K562 (cell line): Measurements from ENCODE around the gene VCX3A. TPM values are rescaled to one million over a fixed set of nuclear protein-coding genes. Genes with fewer than 3 reads are reported as not detected.

ENCODE experiments used
- ATAC-seq: fragments of 200-7000 bp; cut with Tn5 transposase; 3 replicates; pipeline ENCODE4 v1.9.1; 2020; ENCODE audit warnings: moderate library complexity
- BruUV-seq: library from RNA; stranded (reverse); fragments of 400-500 nt; replicated peaks from 2 replicates; lab custom pipeline; 2021; lab: Mats Ljungman, UMichigan
- CTCF ChIA-PET: fragments of 300-600 bp; formaldehyde crosslinking; extraction: SDS; loops from one replicate; lab custom pipeline; 2021; ENCODE audit warnings: low intra/inter-chr PET ratio; lab: Yijun Ruan, JAX
- POLR2A ChIA-PET: fragments of 300-600, 350-650 bp; sonication (Branson Sonifier 250); formaldehyde crosslinking; extraction: SDS; loops from one replicate; lab custom pipeline; 2021; ENCODE audit warnings: antibody characterized with exemption, inconsistent platforms; lab: Yijun Ruan, JAX
- DNase-seq, 4 experiments: peaks; one replicate each; pipeline versions ENCODE4 v3.0.0 to v3.0.0-alpha.2; 2011 to 2018; ENCODE audit warnings: low spot score in 3 of 4, mixed read lengths in 3 of 4; ENCODE audit errors: extremely low read depth in 1 of 4
- FAIRE-seq: peaks from 2 replicates; lab custom pipeline; 2011; peaks lifted over from hg19 to GRCh38; lab: Jason Lieb, UNC
- H2AFZ ChIP-seq: 2 replicates; pipeline ENCODE4 v1.6.0; 2011; ENCODE audit warnings: low read depth, low read length, control low read depth, inconsistent platforms
- H3K27ac ChIP-seq: fragments of 200-600 bp; 3 replicates; pipeline ENCODE4 v1.8.0; 2011; ENCODE audit warnings: low read depth, mild to moderate bottlenecking, control low read depth, inconsistent platforms, low read length, moderate library complexity, mixed read lengths; ENCODE audit errors: extremely low read depth
- H3K27me3 ChIP-seq, 2 experiments: fragments of 300-600 bp in 1 of 2; 2 replicates in 1 of 2; 3 replicates in 1 of 2; pipeline versions ENCODE4 v1.6.0 to v1.8.0; 2011; ENCODE audit warnings: inconsistent platforms in 2 of 2, low read length in 2 of 2, mild to moderate bottlenecking in 1 of 2, mixed read lengths in 1 of 2, moderate library complexity in 1 of 2; ENCODE audit not compliant: control insufficient read depth in 2 of 2, insufficient read depth in 2 of 2
- H3K36me3 ChIP-seq: fragments of 300-600 bp; 3 replicates; pipeline ENCODE4 v1.8.0; 2011; ENCODE audit warnings: mild to moderate bottlenecking, low read length, inconsistent platforms; ENCODE audit not compliant: control insufficient read depth, insufficient read depth
- H3K4me1 ChIP-seq, 2 experiments: fragments of 200-600 bp in 1 of 2; replicated peaks in 1 of 2; 2 replicates in 1 of 2; 3 replicates in 1 of 2; pipeline versions ENCODE4 v1.5.1 to v1.8.0; 2011; ENCODE audit warnings: inconsistent platforms in 2 of 2, low read length in 2 of 2, mild to moderate bottlenecking in 1 of 2, mixed read lengths in 1 of 2, moderate library complexity in 1 of 2; ENCODE audit not compliant: control insufficient read depth in 2 of 2, insufficient read depth in 2 of 2
- H3K4me2 ChIP-seq: 2 replicates; pipeline ENCODE4 v1.6.1; 2011; ENCODE audit warnings: low read length, control low read depth, inconsistent platforms, mixed read lengths; ENCODE audit not compliant: insufficient read depth
- H3K4me3 ChIP-seq: fragments of 200-600 bp; sonication (generic), shearing (Covaris generic); 2 replicates; pipeline ENCODE4 v1.5.1; 2016; ENCODE audit warnings: control low read depth, inconsistent platforms
- H3K79me2 ChIP-seq: fragments of 200-600 bp; 3 replicates; pipeline ENCODE4 v1.8.0; 2011; ENCODE audit warnings: low read length, inconsistent platforms; ENCODE audit not compliant: control insufficient read depth, insufficient read depth
- H3K9ac ChIP-seq, 2 experiments: 2 replicates each; pipeline versions ENCODE4 v1.6.0 to v1.6.1; 2011; ENCODE audit warnings: low read depth in 2 of 2, low read length in 2 of 2, control low read depth in 1 of 2, inconsistent platforms in 1 of 2, mild to moderate bottlenecking in 1 of 2, mixed read lengths in 1 of 2; ENCODE audit not compliant: insufficient read depth in 1 of 2
- H3K9me1 ChIP-seq: one replicate; pipeline ENCODE4 v1.6.0; 2011; ENCODE audit warnings: inconsistent platforms, mild to moderate bottlenecking, low read length, moderate library complexity; ENCODE audit not compliant: control insufficient read depth, insufficient read depth
- H3K9me3 ChIP-seq: replicated peaks from 2 replicates; pipeline ENCODE4 v1.5.1; 2011; ENCODE audit warnings: low read depth, low read length, inconsistent platforms; ENCODE audit not compliant: control insufficient read depth, insufficient read depth
- H4K20me1 ChIP-seq: replicated peaks from 2 replicates; pipeline ENCODE4 v1.6.1; 2011; ENCODE audit warnings: low read length, inconsistent platforms, mixed read lengths; ENCODE audit not compliant: control insufficient read depth, insufficient read depth
- ETV1 ChIP-seq: fragments of 450-650 bp; conservative IDR thresholded peaks from 2 replicates; pipeline ENCODE4 v1.6.1; 2016; ENCODE audit warnings: missing genetic modification characterization, control low read depth, low read depth, missing compliant biosample characterization
- L3MBTL2 ChIP-seq: fragments of 450-650 bp; IDR thresholded peaks from 2 replicates; pipeline ENCODE4 v1.6.1; 2016; ENCODE audit warnings: mild to moderate bottlenecking, moderate library complexity
- PRPF4 ChIP-seq: fragments of 200-400 bp; formaldehyde crosslinking; IDR thresholded peaks from one replicate; pipeline ENCODE4 v1.6.1; 2017; ENCODE audit warnings: low read length, low read depth, mild to moderate bottlenecking; ENCODE audit not compliant: insufficient read depth, poor library complexity, severe bottlenecking
- TGIF2 ChIP-seq: sonication (generic); formaldehyde crosslinking; IDR thresholded peaks from 2 replicates; pipeline ENCODE4 v1.8.1; 2022; ENCODE audit warnings: mild to moderate bottlenecking, missing genetic modification reagents, moderate library complexity
- ZFP1 ChIP-seq: fragments of 450-650 bp; formaldehyde crosslinking; IDR thresholded peaks from 2 replicates; pipeline ENCODE4 v1.4.0; 2020; ENCODE audit warnings: mild to moderate bottlenecking, mixed read lengths
- ZNF146 ChIP-seq: IDR thresholded peaks from one replicate; pipeline ENCODE4 v1.6.1; 2018; ENCODE audit warnings: missing compliant biosample characterization; ENCODE audit not compliant: unreplicated experiment
- WGBS: fragments of 100-300 bp; shearing (Covaris generic); methylation state at CpG from one replicate; pipeline ENCODE4 v1.1.6; 2016; ENCODE audit warnings: low coverage, mixed read lengths; ENCODE audit not compliant: insufficient coverage; ENCODE audit errors: missing lambda C conversion rate; 5-methylcytosine and 5-hydroxymethylcytosine counted together
- in situ Hi-C: fragments of 300-500 bp; cut with MboI; formaldehyde crosslinking; loops from 4 replicates; pipeline ENCODE4 v1.15.0; 2018; ENCODE audit warnings: inconsistent platforms, mixed read lengths
- intact Hi-C: fragments of 100-400 bp; cut with micrococcal nuclease; formaldehyde crosslinking; loops from 2 replicates; pipeline ENCODE4 v1.14.2; 2022
- polyA plus RNA-seq, 8 experiments: library from polyadenylated mRNA; depleted of rRNA in 4 of 8; stranded (reverse) in 5 of 8; unstranded in 3 of 8; fragments of >200 nt; fragmentation: Nextera tagmentation in 2 of 8; fragmentation: Illumina TruSeq in 1 of 8; extraction: Ambion mirVana in 2 of 8; extraction: Trizol in 1 of 8; gene quantifications; 2 replicates each; pipeline versions ENCODE4 v1.2.1 to v1.2.3, GENCODE V29; 2011 to 2014; ENCODE audit warnings: inconsistent platforms in 1 of 8, missing spikeins in 1 of 8
- total RNA-seq, 7 experiments: library from RNA; depleted of rRNA in 6 of 7; stranded (reverse); fragments of >200 nt in 6 of 7; fragmentation: Illumina TruSeq in 2 of 7; extraction: Trizol in 2 of 7; gene quantifications; 2 replicates each; pipeline versions ENCODE4 v1.2.1 to v1.2.3, GENCODE V29; 2011 to 2021; ENCODE audit warnings: low replicate concordance in 1 of 7
- TF ChIP-seq, protein P1 (sequence below): fragments of 250-450 bp; sonication (Bioruptor Pico); IDR thresholded peaks from 2 replicates; pipeline ENCODE4 v1.8.0; 2021; ENCODE audit warnings: borderline replicate concordance, mild to moderate bottlenecking, moderate library complexity; ENCODE audit not compliant: poor library complexity, severe bottlenecking
- TF ChIP-seq, protein P2 (sequence below): fragments of 200-400 bp; formaldehyde crosslinking; IDR thresholded peaks from 2 replicates; pipeline ENCODE4 v1.6.1; 2017; ENCODE audit warnings: mild to moderate bottlenecking, low read depth, low read length, moderate library complexity

The VCX3A gene
- total and polyA plus RNA-seq, 9 of the 15 experiments (the other 6 are each of a cell fraction or from before 2014, with no cell fraction given): 0.08 to 64.5 (median 9.2) TPM

DNA sequence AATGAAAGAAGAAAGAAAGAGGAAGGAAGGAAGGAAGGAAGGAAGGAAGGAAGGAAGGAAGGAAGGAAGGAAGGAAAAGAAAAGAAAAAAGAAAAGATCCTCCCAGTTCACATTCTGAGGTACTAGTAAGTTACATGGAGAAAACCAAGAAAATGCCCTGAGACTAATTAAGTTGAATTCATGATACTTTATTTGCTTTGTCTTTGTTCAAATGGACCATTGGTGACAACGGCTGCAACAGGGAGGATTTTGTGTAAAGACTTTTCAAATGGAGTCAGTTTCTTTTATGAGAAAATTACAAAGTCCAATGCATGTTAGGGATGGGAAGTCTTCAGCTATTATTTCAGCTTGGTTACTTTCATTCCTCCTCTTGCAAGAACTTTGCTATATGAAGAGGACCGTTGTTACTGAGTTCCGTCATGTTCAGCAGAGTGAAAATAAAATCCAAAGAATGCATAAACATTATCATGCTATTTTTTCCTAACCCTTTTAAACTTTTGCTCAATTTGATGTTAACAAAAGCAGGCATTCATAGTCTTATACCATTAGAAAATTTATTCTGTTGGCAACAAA is 8.3 kb downstream of the VCX3A start:
- Histone ChIP-seq H4K20me1 (no peaks in the 10 kb centered on the region), H3K9me1 (no peaks in the 10 kb centered on the region), H3K79me2 (no peaks in the 10 kb centered on the region), H3K27me3 (no peaks in the 10 kb centered on the region), H3K4me1 (no peaks in the 10 kb centered on the region), H3K27ac (no peak overlapping the region), H3K4me2 (no peak overlapping the region), H3K9me3 (no peaks in the 10 kb centered on the region), H3K4me3 (no peak overlapping the region), H3K36me3 (no peaks in the 10 kb centered on the region), H2AFZ (no peak overlapping the region), H3K9ac (no peak overlapping the region)
- in situ Hi-C loops (no loop called here), intact Hi-C loops (no loop called here)
- FAIRE-seq (no peak), ATAC-seq (no peak), DNase-seq (no peak)
- ChIA-PET POLR2A (no interaction called here), CTCF (no interaction called here)
- no peak for TF ChIP-seq ETV1 (tag)
- BruUV-seq: no TSS peak
- WGBS: 0% methylated on average over 3 of the region's 3 CpGs

DNA sequence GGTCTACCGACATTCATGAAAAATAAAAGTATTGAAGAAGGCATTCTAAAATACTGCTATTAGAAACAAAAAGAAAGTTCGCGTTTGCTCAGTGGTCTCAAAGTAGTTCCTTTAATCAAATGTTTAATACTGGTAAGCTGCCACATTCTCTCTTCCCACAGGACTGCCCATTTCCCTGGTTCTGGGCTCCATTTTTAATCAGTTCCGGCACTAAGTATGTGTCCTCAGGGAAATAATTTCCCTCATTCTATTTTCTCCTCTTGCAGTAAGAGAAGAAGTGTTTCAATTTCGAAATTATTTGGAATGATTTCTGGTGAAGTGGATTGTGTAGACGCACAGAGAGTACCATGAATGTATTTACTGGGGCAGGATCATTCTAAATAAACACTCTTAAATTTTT is 17.5 kb downstream of the VCX3A start:
- FAIRE-seq (no peak), DNase-seq (no peak), ATAC-seq (no peak)
- CTCF ChIA-PET: no interaction called here
- no peaks in the 10 kb centered on the region for H3K9me3 ChIP-seq
- in situ Hi-C loops: no loop called here
- no TSS peak for BruUV-seq
- intact Hi-C loops: no loop called here
- 2% methylated on average over 6 of the region's 6 CpGs for WGBS
- H3K27me3 ChIP-seq: no peaks in the 10 kb centered on the region
- no peak overlapping the region for H3K9ac ChIP-seq
- H3K4me3 ChIP-seq: no peak overlapping the region
- no peaks in the 10 kb centered on the region for H3K4me1 ChIP-seq
- no peak overlapping the region for H2AFZ ChIP-seq
- TF ChIP-seq, protein P1, sequence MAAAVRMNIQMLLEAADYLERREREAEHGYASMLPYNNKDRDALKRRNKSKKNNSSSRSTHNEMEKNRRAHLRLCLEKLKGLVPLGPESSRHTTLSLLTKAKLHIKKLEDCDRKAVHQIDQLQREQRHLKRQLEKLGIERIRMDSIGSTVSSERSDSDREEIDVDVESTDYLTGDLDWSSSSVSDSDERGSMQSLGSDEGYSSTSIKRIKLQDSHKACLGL (CRISPR knock-in tag): no peak
- TF ChIP-seq PRPF4: no peak
- no peak for TF ChIP-seq L3MBTL2
- TF ChIP-seq ZFP1 (CRISPR knock-in tag): no peak
- TF ChIP-seq TGIF2 (CRISPR knock-in tag): no peak
- no peak for TF ChIP-seq ZNF146 (CRISPR knock-in tag)
- TF ChIP-seq, protein P2, sequence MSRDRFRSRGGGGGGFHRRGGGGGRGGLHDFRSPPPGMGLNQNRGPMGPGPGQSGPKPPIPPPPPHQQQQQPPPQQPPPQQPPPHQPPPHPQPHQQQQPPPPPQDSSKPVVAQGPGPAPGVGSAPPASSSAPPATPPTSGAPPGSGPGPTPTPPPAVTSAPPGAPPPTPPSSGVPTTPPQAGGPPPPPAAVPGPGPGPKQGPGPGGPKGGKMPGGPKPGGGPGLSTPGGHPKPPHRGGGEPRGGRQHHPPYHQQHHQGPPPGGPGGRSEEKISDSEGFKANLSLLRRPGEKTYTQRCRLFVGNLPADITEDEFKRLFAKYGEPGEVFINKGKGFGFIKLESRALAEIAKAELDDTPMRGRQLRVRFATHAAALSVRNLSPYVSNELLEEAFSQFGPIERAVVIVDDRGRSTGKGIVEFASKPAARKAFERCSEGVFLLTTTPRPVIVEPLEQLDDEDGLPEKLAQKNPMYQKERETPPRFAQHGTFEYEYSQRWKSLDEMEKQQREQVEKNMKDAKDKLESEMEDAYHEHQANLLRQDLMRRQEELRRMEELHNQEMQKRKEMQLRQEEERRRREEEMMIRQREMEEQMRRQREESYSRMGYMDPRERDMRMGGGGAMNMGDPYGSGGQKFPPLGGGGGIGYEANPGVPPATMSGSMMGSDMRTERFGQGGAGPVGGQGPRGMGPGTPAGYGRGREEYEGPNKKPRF: no peak
- no peak overlapping the region for H3K4me2 ChIP-seq
- H3K79me2 ChIP-seq: no peaks in the 10 kb centered on the region
- H3K27ac ChIP-seq: no peak overlapping the region
- H3K9me1 ChIP-seq: no peaks in the 10 kb centered on the region
- no peaks in the 10 kb centered on the region for H3K36me3 ChIP-seq
- POLR2A ChIA-PET: no interaction called here
- no peaks in the 10 kb centered on the region for H4K20me1 ChIP-seq
